Stimulated activated CD4-positive, alpha-beta T cell treated with anti-CD3 and anti-CD28 coated beads, Interleukin-4, amount 100 ng/mL, for 24 hours (primary cell): ENCODE data around the gene CIITA.

Source experiments
- DNase-seq: peaks from one replicate; pipeline ENCODE4 v3.0.0-alpha.2; 2020

The CIITA gene

DNA sequence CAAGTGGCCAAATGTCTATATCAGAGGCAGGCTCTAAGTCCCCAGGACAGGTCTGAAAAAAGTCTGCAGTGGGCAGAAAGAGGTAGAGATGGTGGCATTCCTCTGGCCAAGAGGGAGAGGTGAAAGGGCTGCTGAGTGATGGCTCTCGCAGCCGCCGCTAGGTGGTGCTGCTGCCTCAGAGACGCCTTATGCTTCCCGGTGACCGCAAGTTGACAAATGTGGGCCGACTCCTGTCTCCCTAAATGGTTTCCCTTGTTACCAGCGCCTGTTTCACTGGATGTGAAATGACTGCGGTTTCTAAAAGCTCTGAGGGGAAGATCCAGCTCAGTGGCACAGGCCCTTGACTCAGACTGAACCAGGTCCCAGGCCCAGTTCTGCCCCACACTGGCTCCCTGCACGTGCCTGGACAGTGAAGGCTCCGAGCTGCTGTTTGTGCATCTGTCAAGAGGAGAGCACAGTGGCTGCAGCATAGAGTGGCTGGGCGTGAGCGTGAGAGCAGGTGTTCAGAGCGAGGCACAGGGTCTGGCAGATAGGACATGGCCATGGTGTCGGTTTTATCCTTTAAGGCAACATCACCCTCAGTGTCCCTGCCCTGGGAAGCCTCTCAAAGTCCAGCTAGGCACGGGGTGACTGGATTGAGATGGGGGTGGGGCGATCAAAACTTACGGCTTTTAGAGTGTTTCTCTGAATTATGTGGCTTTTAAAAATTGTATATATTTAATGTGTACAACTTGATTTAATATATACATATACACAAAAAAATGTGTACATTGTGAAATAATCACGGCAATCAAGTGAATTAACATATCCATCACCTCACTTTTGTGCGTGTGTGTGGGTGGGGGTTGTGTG lies 87.3 kb downstream of the CIITA start:
- DNase-seq, result peak; percentile 87

- peak; percentile 77 for DNase-seq
Measured at GRCh38 chr16:10964891-10965326, 87.9 kb downstream of the CIITA start.

- peak; percentile 51 for DNase-seq
Measured at GRCh38 chr16:10965440-10966061, 88.5 kb downstream of the CIITA start.

- DNase-seq, result no peak
Measured at GRCh38 chr16:10966129-10966528, 89.1 kb downstream of the CIITA start.

- peak; percentile 54 for DNase-seq
Measured at GRCh38 chr16:10966559-10966958, 89.6 kb downstream of the CIITA start.

GRCh38 chr16:10967986-10968385 lies 91.0 kb downstream of the CIITA start:
- DNase-seq, result no peak

GRCh38 chr16:10968498-10968897 lies 91.5 kb downstream of the CIITA start:
- no peak for DNase-seq

DNA sequence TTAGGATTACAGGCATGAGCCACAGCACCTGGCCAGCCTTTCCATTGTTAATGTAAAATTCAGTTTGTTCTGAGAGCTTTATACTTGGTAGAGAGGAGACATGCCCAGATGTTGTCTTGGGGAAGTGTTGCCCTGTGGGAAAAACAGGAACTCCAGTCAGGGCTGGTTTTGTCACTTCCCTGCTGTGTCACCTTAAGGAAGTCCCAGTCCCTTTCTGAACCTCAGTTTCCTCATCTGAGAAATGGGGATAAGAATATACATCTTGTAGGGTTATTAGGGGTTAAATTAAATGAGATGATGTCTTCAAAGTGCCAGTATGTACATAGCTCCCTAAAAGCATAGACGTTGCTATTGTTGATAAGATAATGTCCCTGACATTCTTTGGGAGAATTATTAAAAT lies 92.6 kb downstream of the CIITA start:
- no peak for DNase-seq

GRCh38 chr16:10970065-10970464 lies 93.1 kb downstream of the CIITA start:
- no peak for DNase-seq

- peak; percentile 56 for DNase-seq
Measured at GRCh38 chr16:10971560-10971961, 94.6 kb downstream of the CIITA start.

- DNase-seq, result no peak
Measured at GRCh38 chr16:10972108-10972818, 95.3 kb downstream of the CIITA start.

DNA sequence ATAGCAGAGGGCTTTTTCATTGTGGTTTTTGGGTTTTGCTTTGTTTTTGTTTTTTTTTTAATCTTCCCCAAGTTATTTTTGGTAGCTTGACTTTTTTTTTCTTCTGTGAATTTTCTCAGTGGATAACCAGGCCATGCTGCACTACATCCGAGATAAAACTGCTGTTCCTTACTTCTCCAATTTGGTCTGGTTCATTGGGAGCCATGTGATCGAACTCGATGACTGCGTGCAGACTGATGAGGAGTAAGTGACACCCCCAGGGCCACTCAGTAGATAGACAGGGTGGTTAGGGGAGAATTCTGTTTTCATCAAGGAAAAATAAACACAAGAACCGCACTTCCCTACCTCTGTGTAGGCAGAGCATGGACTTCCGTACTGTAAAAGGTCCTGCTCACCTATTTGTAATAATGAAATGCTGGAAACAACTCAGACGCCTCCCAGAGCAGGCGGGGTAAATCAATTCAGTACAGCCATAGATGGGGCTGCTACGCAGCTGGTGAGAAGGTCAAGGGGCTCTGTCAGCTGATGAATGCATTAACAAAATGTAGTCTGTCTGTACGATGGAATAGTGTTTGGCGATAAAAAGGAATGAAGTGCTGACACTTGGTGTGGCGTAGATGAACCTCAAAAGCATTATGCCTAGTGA lies 95.9 kb downstream of the CIITA start:
- DNase-seq, result no peak

DNA sequence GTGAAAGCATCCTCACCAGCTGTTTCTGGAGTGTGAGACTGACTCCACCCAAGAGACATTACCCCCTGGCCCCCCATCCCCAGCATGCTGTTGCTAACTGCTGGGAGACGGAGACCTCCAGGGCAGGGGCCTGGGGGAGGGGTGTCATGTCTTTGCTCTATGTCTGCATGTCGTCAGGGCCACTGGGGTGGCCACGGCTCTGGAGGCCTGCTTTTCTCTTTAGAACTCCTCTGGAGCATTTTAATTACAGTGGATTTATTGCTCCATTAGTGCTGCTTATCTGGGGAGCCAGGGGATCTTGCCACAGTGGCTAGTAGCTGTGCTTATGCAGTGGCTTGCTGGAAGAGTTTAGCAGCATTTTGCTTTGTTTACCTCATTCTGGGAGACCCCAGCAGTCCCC lies 99.6 kb downstream of the CIITA start:
- DNase-seq, result no peak

GRCh38 chr16:10978124-10978523 lies 101.1 kb downstream of the CIITA start:
- DNase-seq, result no peak

DNA sequence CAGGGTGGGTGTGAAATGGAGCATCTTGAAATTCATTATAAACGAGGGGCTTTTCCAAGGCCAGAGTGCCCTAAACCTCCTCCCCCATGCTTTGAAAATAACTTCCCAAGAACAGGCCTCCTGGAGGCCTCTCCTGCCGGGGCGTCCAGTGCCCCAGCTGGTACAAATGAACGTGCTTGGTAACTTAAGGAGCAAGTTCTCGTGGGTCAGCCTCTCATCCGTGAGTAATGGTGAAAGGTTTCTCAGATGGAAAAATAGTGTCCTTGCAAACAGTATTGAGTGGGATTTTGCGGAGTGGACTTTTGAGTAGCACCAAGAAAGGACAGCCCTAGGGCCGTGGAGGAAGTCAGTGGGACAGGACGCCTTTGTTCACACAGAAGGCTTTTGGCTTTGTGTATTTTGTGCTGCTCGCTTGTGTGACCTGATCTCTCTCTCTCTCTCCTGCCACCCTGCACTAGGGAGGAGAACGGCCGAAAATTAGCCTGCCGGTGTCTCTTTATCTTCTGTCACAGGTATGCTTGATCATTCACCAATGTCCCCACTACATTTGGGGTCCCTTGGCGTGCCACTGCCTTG lies 102.0 kb downstream of the CIITA start:
- no peak for DNase-seq

GRCh38 chr16:10979717-10980601 lies 103.0 kb downstream of the CIITA start:
- no peak for DNase-seq

- no peak for DNase-seq
Measured at GRCh38 chr16:10980813-10981212, 103.8 kb downstream of the CIITA start.

DNA sequence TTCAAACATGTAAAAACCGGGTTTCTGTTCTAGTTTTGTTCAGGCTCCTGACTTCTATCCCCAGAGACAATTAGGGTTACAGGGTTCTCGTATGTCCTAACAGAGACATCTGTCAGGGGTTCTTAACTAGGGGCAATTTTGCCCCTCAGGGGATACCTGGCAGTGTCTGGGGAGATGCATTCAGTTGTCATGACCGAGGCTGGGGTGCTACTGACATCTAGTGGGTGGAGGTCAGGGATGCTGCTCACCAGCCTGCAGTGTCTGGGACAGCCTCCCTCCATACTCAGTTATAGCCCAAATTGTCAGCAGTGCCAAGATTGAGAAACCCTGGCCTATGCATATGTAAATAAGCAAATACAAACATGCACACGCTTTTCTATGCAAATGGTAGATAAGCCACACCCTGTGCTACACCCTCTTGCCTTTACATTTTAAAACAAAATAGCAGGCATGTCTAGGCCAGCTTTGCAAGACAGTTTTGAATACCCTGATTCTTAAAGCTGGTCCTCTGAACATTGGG lies 104.8 kb downstream of the CIITA start:
- peak; percentile 50 for DNase-seq

GRCh38 chr16:10982465-10983150 lies 105.6 kb downstream of the CIITA start:
- no peak for DNase-seq

DNA sequence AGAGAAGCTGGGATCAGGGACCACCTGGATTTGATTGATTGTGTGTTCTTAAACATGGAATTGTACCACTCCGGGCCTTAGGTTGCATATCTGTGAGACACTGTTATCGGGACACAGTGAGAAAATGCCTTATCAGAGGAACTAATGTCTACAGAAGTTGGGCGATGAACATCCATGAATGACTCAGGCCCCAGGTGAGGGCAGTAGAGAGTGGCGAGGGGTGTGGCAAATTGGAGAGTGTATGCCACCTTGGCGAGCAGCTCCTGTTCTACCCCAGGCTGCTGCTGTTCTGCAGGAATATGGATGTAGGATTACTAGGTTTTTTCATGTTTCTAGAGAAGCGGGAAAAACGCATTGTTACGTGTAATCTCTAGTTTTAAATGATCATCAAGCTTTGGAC lies 106.2 kb downstream of the CIITA start:
- no peak for DNase-seq

DNA sequence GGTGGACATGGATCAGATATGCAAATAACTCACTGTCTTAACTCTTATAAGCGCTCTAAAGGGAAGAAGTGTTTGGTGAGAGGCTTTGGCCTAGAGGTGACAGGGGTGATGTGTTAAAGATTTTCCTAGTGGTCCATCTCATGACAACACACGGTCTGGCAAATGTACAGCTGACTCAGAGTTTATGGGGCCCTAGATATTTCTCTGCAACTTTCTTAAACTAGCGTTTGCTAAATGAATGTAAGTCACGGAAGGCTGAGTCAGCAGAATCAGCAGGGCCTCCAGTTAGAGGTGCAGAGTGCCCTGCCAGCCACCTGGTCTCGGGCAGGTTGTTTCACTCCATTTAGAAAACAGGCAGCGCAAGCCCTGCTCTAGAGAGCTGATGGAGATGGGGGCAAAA lies 107.5 kb downstream of the CIITA start:
- no peak for DNase-seq
